H1 (cell line): Measurements from ENCODE around the gene SH3PXD2A. TPM values are rescaled to one million over a fixed set of nuclear protein-coding genes. Genes with fewer than 3 reads are reported as not detected.

Experiments used
- CTCF ChIA-PET: fragments of 300-600 bp; sonication (Branson Sonifier 250); formaldehyde crosslinking; loops from one replicate; lab custom pipeline; 2021; ENCODE audit not compliant: partially characterized antibody; lab: Charles Lee
- POLR2A ChIA-PET: fragments of 300-600 bp; sonication (Branson Sonifier 250); formaldehyde crosslinking; loops from one replicate; lab custom pipeline; 2021; ENCODE audit warnings: inconsistent platforms; ENCODE audit not compliant: partially characterized antibody; lab: Charles Lee
- DNase-seq, 2 experiments: peaks; one replicate each; pipeline versions ENCODE4 v3.0.0 to v3.0.0-alpha.2; 2010 to 2022; ENCODE audit warnings: low spot score in 2 of 2, low read depth in 1 of 2, mixed read lengths in 1 of 2
- FAIRE-seq: peaks from 2 replicates; lab custom pipeline; 2011; peaks lifted over from hg19 to GRCh38; lab: Jason Lieb, UNC
- H2AFZ ChIP-seq: 2 replicates; pipeline ENCODE4 v1.8.1; 2012; ENCODE audit warnings: low read length, inconsistent platforms
- H2AK5ac ChIP-seq: 2 replicates; pipeline ENCODE4 v1.6.1; 2013; ENCODE audit warnings: low read depth, low read length
- H2BK120ac ChIP-seq: replicated peaks from 2 replicates; pipeline ENCODE3; 2013; ENCODE audit warnings: low read depth, low read length, inconsistent platforms
- H2BK12ac ChIP-seq: 2 replicates; pipeline ENCODE4 v1.6.1; 2013; ENCODE audit warnings: low read depth, low read length
- H2BK15ac ChIP-seq: 2 replicates; pipeline ENCODE4 v1.6.1; 2013; ENCODE audit warnings: low read length
- H2BK20ac ChIP-seq: 2 replicates; pipeline ENCODE4 v1.6.1; 2013; ENCODE audit warnings: low read length
- H2BK5ac ChIP-seq: 2 replicates; pipeline ENCODE4 v1.6.1; 2013; ENCODE audit warnings: low read depth, low read length
- H3K14ac ChIP-seq: 2 replicates; pipeline ENCODE4 v1.6.1; 2013; ENCODE audit warnings: inconsistent platforms; ENCODE audit not compliant: insufficient read length
- H3K18ac ChIP-seq: 2 replicates; pipeline ENCODE4 v1.6.1; 2013; ENCODE audit warnings: low read length; ENCODE audit errors: extremely low read depth
- H3K23ac ChIP-seq: 2 replicates; pipeline ENCODE4 v1.6.1; 2013; ENCODE audit warnings: inconsistent platforms; ENCODE audit not compliant: insufficient read length
- H3K23me2 ChIP-seq: 2 replicates; pipeline ENCODE4 v1.6.1; 2013; ENCODE audit warnings: low read depth, low read length
- H3K27ac ChIP-seq: 2 replicates; pipeline ENCODE4 v1.6.1; 2011; ENCODE audit warnings: low read depth, low read length, inconsistent platforms
- H3K27me3 ChIP-seq, 4 experiments: replicated peaks in 1 of 4; 1 replicate in 1 of 4; 2 replicates in 3 of 4; pipeline versions ENCODE4 v1.6.1 to v1.8.1; 2011 to 2013; ENCODE audit warnings: low read length in 3 of 4, mild to moderate bottlenecking in 3 of 4, inconsistent platforms in 2 of 4, mixed read lengths in 2 of 4, moderate library complexity in 1 of 4; ENCODE audit not compliant: control insufficient read depth in 3 of 4, insufficient read depth in 3 of 4; ENCODE audit errors: extremely low read depth in 1 of 4
- H3K36me3 ChIP-seq, 4 experiments: 2 replicates each; pipeline versions ENCODE4 v1.6.1 to v1.8.1; 2011 to 2013; ENCODE audit warnings: mild to moderate bottlenecking in 4 of 4, low read length in 3 of 4, moderate library complexity in 2 of 4, control low read depth in 1 of 4, inconsistent platforms in 1 of 4; ENCODE audit not compliant: insufficient read depth in 4 of 4, control insufficient read depth in 2 of 4
- H3K4ac ChIP-seq: replicated peaks from 2 replicates; pipeline ENCODE3; 2013; ENCODE audit warnings: low read length, low read depth, mixed read lengths, inconsistent platforms; ENCODE audit not compliant: insufficient read length
- H3K4me1 ChIP-seq, 4 experiments: replicated peaks in 1 of 4; 1 replicate in 1 of 4; 2 replicates in 3 of 4; pipeline versions ENCODE4 v1.6.1 to v1.8.1; 2011 to 2013; ENCODE audit warnings: low read length in 3 of 4, inconsistent platforms in 2 of 4, mixed read lengths in 1 of 4; ENCODE audit not compliant: insufficient read depth in 4 of 4, control insufficient read depth in 3 of 4
- H3K4me2 ChIP-seq, 2 experiments: 2 replicates each; pipeline versions ENCODE4 v1.6.1 to v1.8.1; 2011 to 2013; ENCODE audit warnings: low read depth in 2 of 2, low read length in 2 of 2, control low read depth in 1 of 2, inconsistent platforms in 1 of 2, mild to moderate bottlenecking in 1 of 2; ENCODE audit not compliant: insufficient read depth in 1 of 2
- H3K4me3 ChIP-seq, 4 experiments: fragments of 200-600, 300-600 bp in 1 of 4; sonication (generic), shearing (Covaris generic), sonication (Bioruptor Twin) in 1 of 4; 2 replicates each; pipeline versions ENCODE4 v1.5.1 to v1.8.1; 2011 to 2016; ENCODE audit warnings: low read length in 4 of 4, low read depth in 3 of 4, control low read depth in 2 of 4, inconsistent platforms in 2 of 4, mild to moderate bottlenecking in 2 of 4, mixed read lengths in 1 of 4, moderate library complexity in 1 of 4; ENCODE audit not compliant: insufficient read depth in 2 of 4; ENCODE audit errors: extremely low read depth in 1 of 4
- H3K56ac ChIP-seq: replicated peaks from 2 replicates; pipeline ENCODE3; 2013; ENCODE audit warnings: low read depth, mild to moderate bottlenecking, mixed read lengths, low read length, inconsistent platforms; ENCODE audit not compliant: insufficient read length
- H3K79me1 ChIP-seq: 2 replicates; pipeline ENCODE4 v1.6.1; 2013; ENCODE audit warnings: low read depth, low read length, control low read depth
- H3K79me2 ChIP-seq, 2 experiments: 2 replicates each; pipeline versions ENCODE4 v1.6.1 to v1.8.1; 2012 to 2013; ENCODE audit warnings: low read length in 2 of 2, mild to moderate bottlenecking in 2 of 2, inconsistent platforms in 1 of 2; ENCODE audit not compliant: insufficient read depth in 2 of 2, control insufficient read depth in 1 of 2
- H3K9ac ChIP-seq, 4 experiments: replicated peaks in 1 of 4; 1 replicate in 1 of 4; 2 replicates in 3 of 4; pipeline versions ENCODE4 v1.6.1 to v1.8.1; 2011 to 2013; ENCODE audit warnings: low read depth in 3 of 4, low read length in 3 of 4, control low read depth in 2 of 4, mild to moderate bottlenecking in 2 of 4, moderate library complexity in 2 of 4, inconsistent platforms in 1 of 4; ENCODE audit errors: extremely low read depth in 1 of 4
- H3K9me3 ChIP-seq, 2 experiments: 2 replicates each; pipeline versions ENCODE4 v1.6.1 to v1.8.1; 2012 to 2013; ENCODE audit warnings: mild to moderate bottlenecking in 2 of 2, moderate library complexity in 2 of 2, control low read depth in 1 of 2, inconsistent platforms in 1 of 2, low read depth in 1 of 2, low read length in 1 of 2, mixed read lengths in 1 of 2; ENCODE audit not compliant: insufficient read depth in 2 of 2
- H4K20me1 ChIP-seq, 2 experiments: replicated peaks in 1 of 2; 2 replicates each; pipeline versions ENCODE3 to v1.8.1; 2011 to 2013; ENCODE audit warnings: inconsistent platforms in 2 of 2, low read length in 2 of 2, mild to moderate bottlenecking in 1 of 2; ENCODE audit not compliant: insufficient read depth in 2 of 2, control insufficient read depth in 1 of 2
- H4K5ac ChIP-seq: 2 replicates; pipeline ENCODE4 v1.6.1; 2013; ENCODE audit warnings: low read length, low read depth, mixed read lengths, inconsistent platforms; ENCODE audit not compliant: insufficient read length
- H4K8ac ChIP-seq: 2 replicates; pipeline ENCODE4 v1.8.0; 2013; ENCODE audit warnings: mild to moderate bottlenecking, moderate library complexity, low read length, inconsistent platforms; ENCODE audit not compliant: insufficient read depth; ENCODE audit errors: extremely low read depth
- H4K91ac ChIP-seq: replicated peaks from 2 replicates; pipeline ENCODE3; 2013; ENCODE audit warnings: low read length, mixed read lengths, inconsistent platforms; ENCODE audit not compliant: insufficient read length
- CEBPB ChIP-seq: IDR thresholded peaks from 2 replicates; pipeline ENCODE4 v1.6.1; 2012; ENCODE audit warnings: low read depth, low read length
- EP300 ChIP-seq, 2 experiments: IDR thresholded peaks; 1 replicate in 1 of 2; 2 replicates in 1 of 2; pipeline ENCODE4 v1.6.1; 2011 to 2012; ENCODE audit warnings: low read depth in 2 of 2, low read length in 2 of 2, mild to moderate bottlenecking in 2 of 2, borderline replicate concordance in 1 of 2, inconsistent platforms in 1 of 2, moderate library complexity in 1 of 2
- FOSL1 ChIP-seq: IDR thresholded peaks from 2 replicates; pipeline ENCODE4 v1.6.1; 2011; ENCODE audit warnings: mild to moderate bottlenecking, low read depth, low read length, moderate library complexity; ENCODE audit not compliant: insufficient read depth
- GTF2F1 ChIP-seq: IDR thresholded peaks from 2 replicates; pipeline ENCODE4 v1.6.1; 2012; ENCODE audit warnings: low read depth, low read length, improper control_type of control experiment, borderline replicate concordance
- HDAC2 ChIP-seq, 2 experiments: fragments of 300-600 bp in 1 of 2; sonication (generic) in 1 of 2; IDR thresholded peaks; 2 replicates each; pipeline ENCODE4 v1.6.1; 2011 to 2012; ENCODE audit warnings: low read depth in 2 of 2, low read length in 2 of 2, mild to moderate bottlenecking in 2 of 2, moderate library complexity in 2 of 2, borderline replicate concordance in 1 of 2, inconsistent platforms in 1 of 2
- KDM4A ChIP-seq: IDR thresholded peaks from one replicate; pipeline ENCODE4 v1.7.1; 2012; ENCODE audit warnings: low read depth, mild to moderate bottlenecking, moderate library complexity, low read length, inconsistent platforms; ENCODE audit not compliant: severe bottlenecking
- PHF8 ChIP-seq: fragments of 200-600 bp; sonication (generic); conservative IDR thresholded peaks from 2 replicates; pipeline ENCODE4 v1.7.1; 2012; ENCODE audit warnings: low read depth, mild to moderate bottlenecking, inconsistent platforms, low read length, moderate library complexity
- RBBP5 ChIP-seq: IDR thresholded peaks from 2 replicates; pipeline ENCODE4 v1.7.1; 2012; ENCODE audit warnings: low read depth, mild to moderate bottlenecking, inconsistent platforms, low read length, moderate library complexity, borderline replicate concordance
- RNF2 ChIP-seq: fragments of 200-900, 300-1000 bp; sonication (generic); IDR thresholded peaks from 2 replicates; pipeline ENCODE4 v1.7.1; 2016; ENCODE audit warnings: borderline replicate concordance, low read depth, mild to moderate bottlenecking, antibody characterized with exemption, low read length; ENCODE audit not compliant: poor library complexity, severe bottlenecking; ENCODE audit errors: missing control alignments
- SIX5 ChIP-seq: IDR thresholded peaks from 2 replicates; pipeline ENCODE4 v1.6.1; 2011; ENCODE audit warnings: mild to moderate bottlenecking, low read depth, low read length
- WGBS, 2 experiments: shearing (Covaris generic) in 1 of 2; methylation state at CpG; one replicate each; pipeline versions ENCODE4 v1.1.6 to v1.1.7; 2013 to 2015; ENCODE audit warnings: low lambda C conversion rate in 2 of 2, mixed read lengths in 2 of 2, inconsistent platforms in 1 of 2, low coverage in 1 of 2, missing lambda C conversion rate in 1 of 2; ENCODE audit not compliant: insufficient replicate concordance in 2 of 2, insufficient coverage in 1 of 2, insufficient read length in 1 of 2; ENCODE audit errors: extremely low coverage in 1 of 2, missing lambda C conversion rate in 1 of 2; 5-methylcytosine and 5-hydroxymethylcytosine counted together
- polyA plus RNA-seq, 7 experiments: library from polyadenylated mRNA; depleted of rRNA in 3 of 7; stranded (reverse) in 5 of 7; unstranded in 2 of 7; fragments of >200 nt in 5 of 7; fragments of 200-250 nt in 2 of 7; gene quantifications; 1 replicate in 5 of 7; 2 replicates in 1 of 7; 4 replicates in 1 of 7; pipeline versions ENCODE4 v1.2.1 to v1.2.3, GENCODE V29; 2011 to 2013; ENCODE audit warnings: missing spikeins in 2 of 7, mixed read lengths in 2 of 7
- total RNA-seq: library from RNA; stranded (reverse); fragmentation: NEBNext Ultra II Directional; extraction: Animal tissue kit (Norgen Biotek cat#: 25700); gene quantifications from 2 replicates; pipeline ENCODE4 v1.2.1, GENCODE V29; 2021

The SH3PXD2A gene
- total and polyA plus RNA-seq, 2 of the 8 experiments (the other 6 are each of a cell fraction or from before 2014, with no cell fraction given) = 5.4 to 16.3 TPM

DNA sequence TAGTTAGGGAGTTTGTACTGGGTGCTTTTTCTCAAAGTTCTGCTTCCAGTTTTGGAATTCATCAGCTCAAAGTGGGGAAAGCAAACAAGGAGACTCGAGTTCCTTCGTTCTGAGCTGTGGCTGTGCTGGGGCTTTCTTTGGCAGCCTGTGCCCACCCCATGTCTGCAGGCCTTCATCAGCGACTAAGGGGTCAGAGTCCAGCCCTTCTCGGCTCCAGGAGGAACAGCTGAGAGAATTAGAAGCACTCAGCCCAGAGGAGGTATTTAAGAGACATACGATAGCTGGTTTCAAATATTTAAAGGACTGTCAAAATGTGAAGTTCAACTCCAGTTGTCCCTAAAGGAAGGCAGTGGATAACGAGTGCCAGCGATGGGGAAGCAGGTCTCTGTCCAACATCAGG lies 41.3 kb downstream of the SH3PXD2A start:
- Histone ChIP-seq H3K9ac (no peak overlapping the region), H4K5ac (no peak overlapping the region), H3K27me3 (no peaks in the 10 kb centered on the region), H3K18ac (no peak overlapping the region), H2BK20ac (no peak overlapping the region), H3K4ac (no peak overlapping the region), H2AK5ac (no peak overlapping the region), H2BK5ac (no peak overlapping the region), H2BK120ac (no peak overlapping the region), H3K23me2 (no peaks in the 10 kb centered on the region), H3K36me3 (no peaks in the 10 kb centered on the region), H3K14ac (no peak overlapping the region), H2BK15ac (no peak overlapping the region), H3K79me2 (no peaks in the 10 kb centered on the region), H2AFZ (no peak overlapping the region), H4K20me1 (no peaks in the 10 kb centered on the region), H3K79me1 (no peaks in the 10 kb centered on the region; the same call in 1 of the 2 replicates), H4K91ac (no peak overlapping the region), H3K4me3 (no peak overlapping the region), H3K23ac (no peak overlapping the region), H3K27ac (no peak overlapping the region), H3K4me2 (no peak overlapping the region), H4K8ac (no peak overlapping the region), H3K56ac (no peak overlapping the region), H3K9me3 (no peaks in the 10 kb centered on the region), H2BK12ac (no peak overlapping the region), H3K4me1 (0 out of 7 replicates have a peak, but pooled peaks cover 0 to 1% (median 0%) of the 10 kb centered on the region in 4 experiments)
- DNase-seq (no peak), FAIRE-seq (no peak)
- ChIA-PET CTCF (interaction anchor here (0.6 to 2.1 kb wide), 18 partner anchors 15 to 964 kb away, joined by 3 to 12 read pairs (median 4); partner anchors contain the start of gene SH3PXD2A), POLR2A (no interaction called here)
- TF ChIP-seq CEBPB = no peak
- TF ChIP-seq RNF2 = no peak
- no peak for TF ChIP-seq PHF8
- no peak for TF ChIP-seq EP300 (IDR thresholded peaks at IDR 0.05; ENCODE audit: borderline replicate concordance in 1 of 2, low read depth in 2 of 2, low read length in 2 of 2)
- no peak for TF ChIP-seq SIX5
- no peak for TF ChIP-seq GTF2F1
- TF ChIP-seq KDM4A = no peak
- TF ChIP-seq RBBP5 = no peak
- TF ChIP-seq HDAC2 (IDR thresholded peaks at IDR 0.05; ENCODE audit: borderline replicate concordance in 1 of 2, low read depth in 2 of 2, low read length in 2 of 2) = no peak
- TF ChIP-seq FOSL1 = no peak
- WGBS, 2 experiments = 89% methylated on average over 7 of the region's 7 CpGs; no CpG with 5 or more reads in 1 of the 2 experiments
